Measurements from ENCODE around the gene ACAP3.

DNA sequence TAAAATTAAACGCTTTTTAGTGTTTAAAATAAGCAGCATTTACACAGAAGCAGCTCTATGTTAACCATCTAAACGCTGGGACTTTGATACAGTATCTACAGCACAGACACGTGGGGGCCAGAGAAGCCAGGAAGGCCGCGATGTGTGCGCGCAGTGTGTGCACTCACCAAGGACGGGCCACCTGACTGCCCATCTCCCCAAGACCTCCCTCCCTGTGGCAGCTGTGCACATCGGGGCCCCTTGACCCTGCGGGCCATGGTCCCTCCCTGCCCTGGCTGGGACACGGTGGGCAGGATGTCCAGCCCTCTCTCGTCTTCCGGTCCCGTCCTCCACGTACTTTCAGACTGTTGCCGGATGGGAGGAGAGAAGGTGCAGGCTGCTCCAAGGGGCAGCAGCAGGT, 27.6 kb upstream of the ACAP3 start:
- no peak for TF ChIP-seq MAZ (IDR thresholded peaks at IDR 0.05; ENCODE audit: borderline replicate concordance, low read depth, low read length)
- TF ChIP-seq, protein P1, sequence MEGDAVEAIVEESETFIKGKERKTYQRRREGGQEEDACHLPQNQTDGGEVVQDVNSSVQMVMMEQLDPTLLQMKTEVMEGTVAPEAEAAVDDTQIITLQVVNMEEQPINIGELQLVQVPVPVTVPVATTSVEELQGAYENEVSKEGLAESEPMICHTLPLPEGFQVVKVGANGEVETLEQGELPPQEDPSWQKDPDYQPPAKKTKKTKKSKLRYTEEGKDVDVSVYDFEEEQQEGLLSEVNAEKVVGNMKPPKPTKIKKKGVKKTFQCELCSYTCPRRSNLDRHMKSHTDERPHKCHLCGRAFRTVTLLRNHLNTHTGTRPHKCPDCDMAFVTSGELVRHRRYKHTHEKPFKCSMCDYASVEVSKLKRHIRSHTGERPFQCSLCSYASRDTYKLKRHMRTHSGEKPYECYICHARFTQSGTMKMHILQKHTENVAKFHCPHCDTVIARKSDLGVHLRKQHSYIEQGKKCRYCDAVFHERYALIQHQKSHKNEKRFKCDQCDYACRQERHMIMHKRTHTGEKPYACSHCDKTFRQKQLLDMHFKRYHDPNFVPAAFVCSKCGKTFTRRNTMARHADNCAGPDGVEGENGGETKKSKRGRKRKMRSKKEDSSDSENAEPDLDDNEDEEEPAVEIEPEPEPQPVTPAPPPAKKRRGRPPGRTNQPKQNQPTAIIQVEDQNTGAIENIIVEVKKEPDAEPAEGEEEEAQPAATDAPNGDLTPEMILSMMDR (conservative IDR thresholded peaks at IDR 0.05; ENCODE audit: low read depth, low read length) = no peak
- no peak for TF ChIP-seq POLR2A (IDR thresholded peaks at IDR 0.05; ENCODE audit: low read depth, low read length)
- TF ChIP-seq RAD21 (IDR thresholded peaks at IDR 0.05; ENCODE audit: low read length) = no peak
